Tibial nerve (tissue), 3 donors: Measurements from ENCODE around the gene SUGP1.

ENCODE experiments used
- CTCF ChIP-seq, 5 experiments: fragments of 200-600 bp in 3 of 5; fragments of 450-650 bp in 2 of 5; sonication (generic) in 3 of 5; IDR thresholded peaks; one replicate each; pipeline ENCODE4 v1.5.1; 2016 to 2019; ENCODE audit warnings: antibody characterized with exemption in 5 of 5, mild to moderate bottlenecking in 3 of 5, moderate library complexity in 2 of 5
- POLR2A ChIP-seq, 2 donors: fragments of 450-650 bp; IDR thresholded peaks; one replicate each; pipeline ENCODE4 v1.6.1; 2017; ENCODE audit warnings: antibody characterized with exemption in 2 of 2, mild to moderate bottlenecking in 2 of 2, moderate library complexity in 2 of 2

- TF ChIP-seq CTCF (IDR thresholded peaks at IDR 0.05) (no peak), POLR2A (IDR thresholded peaks at IDR 0.05) (no peak)
These were observed 23.5 kb upstream of the SUGP1 start for GRCh38 chr19:19343762-19344161.
